K562 (cell line): Measurements from ENCODE around the gene IMMP2L. TPM values are rescaled to one million over a fixed set of nuclear protein-coding genes. Genes with fewer than 3 reads are reported as not detected.

ENCODE experiments used
- ATAC-seq: fragments of 200-7000 bp; cut with Tn5 transposase; 3 replicates; pipeline ENCODE4 v1.9.1; 2020; ENCODE audit warnings: moderate library complexity
- BruUV-seq: library from RNA; stranded (reverse); fragments of 400-500 nt; replicated peaks from 2 replicates; lab custom pipeline; 2021; lab: Mats Ljungman, UMichigan
- CTCF ChIA-PET: fragments of 300-600 bp; formaldehyde crosslinking; extraction: SDS; loops from one replicate; lab custom pipeline; 2021; ENCODE audit warnings: low intra/inter-chr PET ratio; lab: Yijun Ruan, JAX
- POLR2A ChIA-PET: fragments of 300-600, 350-650 bp; sonication (Branson Sonifier 250); formaldehyde crosslinking; extraction: SDS; loops from one replicate; lab custom pipeline; 2021; ENCODE audit warnings: antibody characterized with exemption, inconsistent platforms; lab: Yijun Ruan, JAX
- DNase-seq, 4 experiments: peaks; one replicate each; pipeline versions ENCODE4 v3.0.0 to v3.0.0-alpha.2; 2011 to 2018; ENCODE audit warnings: low spot score in 3 of 4, mixed read lengths in 3 of 4; ENCODE audit errors: extremely low read depth in 1 of 4
- FAIRE-seq: peaks from 2 replicates; lab custom pipeline; 2011; peaks lifted over from hg19 to GRCh38; lab: Jason Lieb, UNC
- H2AFZ ChIP-seq: 2 replicates; pipeline ENCODE4 v1.6.0; 2011; ENCODE audit warnings: low read depth, low read length, control low read depth, inconsistent platforms
- H3K27ac ChIP-seq: fragments of 200-600 bp; 3 replicates; pipeline ENCODE4 v1.8.0; 2011; ENCODE audit warnings: low read depth, mild to moderate bottlenecking, control low read depth, inconsistent platforms, low read length, moderate library complexity, mixed read lengths; ENCODE audit errors: extremely low read depth
- H3K27me3 ChIP-seq, 2 experiments: fragments of 300-600 bp in 1 of 2; 2 replicates in 1 of 2; 3 replicates in 1 of 2; pipeline versions ENCODE4 v1.6.0 to v1.8.0; 2011; ENCODE audit warnings: inconsistent platforms in 2 of 2, low read length in 2 of 2, mild to moderate bottlenecking in 1 of 2, mixed read lengths in 1 of 2, moderate library complexity in 1 of 2; ENCODE audit not compliant: control insufficient read depth in 2 of 2, insufficient read depth in 2 of 2
- H3K36me3 ChIP-seq: fragments of 300-600 bp; 3 replicates; pipeline ENCODE4 v1.8.0; 2011; ENCODE audit warnings: mild to moderate bottlenecking, low read length, inconsistent platforms; ENCODE audit not compliant: control insufficient read depth, insufficient read depth
- H3K4me1 ChIP-seq, 2 experiments: fragments of 200-600 bp in 1 of 2; replicated peaks in 1 of 2; 2 replicates in 1 of 2; 3 replicates in 1 of 2; pipeline versions ENCODE4 v1.5.1 to v1.8.0; 2011; ENCODE audit warnings: inconsistent platforms in 2 of 2, low read length in 2 of 2, mild to moderate bottlenecking in 1 of 2, mixed read lengths in 1 of 2, moderate library complexity in 1 of 2; ENCODE audit not compliant: control insufficient read depth in 2 of 2, insufficient read depth in 2 of 2
- H3K4me2 ChIP-seq: 2 replicates; pipeline ENCODE4 v1.6.1; 2011; ENCODE audit warnings: low read length, control low read depth, inconsistent platforms, mixed read lengths; ENCODE audit not compliant: insufficient read depth
- H3K4me3 ChIP-seq: fragments of 200-600 bp; sonication (generic), shearing (Covaris generic); 2 replicates; pipeline ENCODE4 v1.5.1; 2016; ENCODE audit warnings: control low read depth, inconsistent platforms
- H3K79me2 ChIP-seq: fragments of 200-600 bp; 3 replicates; pipeline ENCODE4 v1.8.0; 2011; ENCODE audit warnings: low read length, inconsistent platforms; ENCODE audit not compliant: control insufficient read depth, insufficient read depth
- H3K9ac ChIP-seq, 2 experiments: 2 replicates each; pipeline versions ENCODE4 v1.6.0 to v1.6.1; 2011; ENCODE audit warnings: low read depth in 2 of 2, low read length in 2 of 2, control low read depth in 1 of 2, inconsistent platforms in 1 of 2, mild to moderate bottlenecking in 1 of 2, mixed read lengths in 1 of 2; ENCODE audit not compliant: insufficient read depth in 1 of 2
- H3K9me1 ChIP-seq: one replicate; pipeline ENCODE4 v1.6.0; 2011; ENCODE audit warnings: inconsistent platforms, mild to moderate bottlenecking, low read length, moderate library complexity; ENCODE audit not compliant: control insufficient read depth, insufficient read depth
- H3K9me3 ChIP-seq: replicated peaks from 2 replicates; pipeline ENCODE4 v1.5.1; 2011; ENCODE audit warnings: low read depth, low read length, inconsistent platforms; ENCODE audit not compliant: control insufficient read depth, insufficient read depth
- H4K20me1 ChIP-seq: replicated peaks from 2 replicates; pipeline ENCODE4 v1.6.1; 2011; ENCODE audit warnings: low read length, inconsistent platforms, mixed read lengths; ENCODE audit not compliant: control insufficient read depth, insufficient read depth
- ADNP ChIP-seq: fragments of 200-800 bp; sonication (Bioruptor generic); IDR thresholded peaks from 2 replicates; pipeline ENCODE4 v1.6.1; 2016; ENCODE audit warnings: missing genetic modification characterization, missing compliant biosample characterization
- FOXK2 ChIP-seq, 2 experiments: fragments of 450-650 bp; IDR thresholded peaks in 1 of 2; conservative IDR thresholded peaks in 1 of 2; 2 replicates each; pipeline ENCODE4 v1.6.1; 2016; ENCODE audit warnings: low read depth in 2 of 2, mild to moderate bottlenecking in 1 of 2
- MED1 ChIP-seq: sonication (generic); formaldehyde crosslinking; IDR thresholded peaks from 2 replicates; pipeline ENCODE4 v1.8.1; 2023; ENCODE audit warnings: missing genetic modification reagents, borderline replicate concordance
- MEIS2 ChIP-seq: fragments of 450-650 bp; IDR thresholded peaks from 2 replicates; pipeline ENCODE4 v1.6.1; 2014; ENCODE audit warnings: mild to moderate bottlenecking; ENCODE audit not compliant: partially characterized antibody
- PHB2 ChIP-seq: fragments of 450-650 bp; IDR thresholded peaks from 2 replicates; pipeline ENCODE4 v1.6.1; 2017; ENCODE audit warnings: low read depth
- SP1 ChIP-seq: sonication (generic); formaldehyde crosslinking; IDR thresholded peaks from 2 replicates; pipeline ENCODE4 v1.8.1; 2022; ENCODE audit warnings: mild to moderate bottlenecking, missing genetic modification reagents
- TGIF2 ChIP-seq: sonication (generic); formaldehyde crosslinking; IDR thresholded peaks from 2 replicates; pipeline ENCODE4 v1.8.1; 2022; ENCODE audit warnings: mild to moderate bottlenecking, missing genetic modification reagents, moderate library complexity
- ZNF445 ChIP-seq: fragments of 250-450 bp; sonication (Bioruptor Pico); IDR thresholded peaks from 2 replicates; pipeline ENCODE4 v1.4.0; 2020; ENCODE audit warnings: low read depth, mild to moderate bottlenecking, moderate library complexity
- ZNF766 ChIP-seq: fragments of 200-800 bp; sonication (Bioruptor generic); conservative IDR thresholded peaks from 2 replicates; pipeline ENCODE4 v1.6.1; 2016; ENCODE audit warnings: missing genetic modification characterization, missing compliant biosample characterization
- ZSCAN29 ChIP-seq: fragments of 450-650 bp; IDR thresholded peaks from 2 replicates; pipeline ENCODE4 v1.6.1; 2017
- WGBS: fragments of 100-300 bp; shearing (Covaris generic); methylation state at CpG from one replicate; pipeline ENCODE4 v1.1.6; 2016; ENCODE audit warnings: low coverage, mixed read lengths; ENCODE audit not compliant: insufficient coverage; ENCODE audit errors: missing lambda C conversion rate; 5-methylcytosine and 5-hydroxymethylcytosine counted together
- in situ Hi-C: fragments of 300-500 bp; cut with MboI; formaldehyde crosslinking; loops from 4 replicates; pipeline ENCODE4 v1.15.0; 2018; ENCODE audit warnings: inconsistent platforms, mixed read lengths
- intact Hi-C: fragments of 100-400 bp; cut with micrococcal nuclease; formaldehyde crosslinking; loops from 2 replicates; pipeline ENCODE4 v1.14.2; 2022
- polyA plus RNA-seq, 8 experiments: library from polyadenylated mRNA; depleted of rRNA in 4 of 8; stranded (reverse) in 5 of 8; unstranded in 3 of 8; fragments of >200 nt; fragmentation: Nextera tagmentation in 2 of 8; fragmentation: Illumina TruSeq in 1 of 8; extraction: Ambion mirVana in 2 of 8; extraction: Trizol in 1 of 8; gene quantifications; 2 replicates each; pipeline versions ENCODE4 v1.2.1 to v1.2.3, GENCODE V29; 2011 to 2014; ENCODE audit warnings: inconsistent platforms in 1 of 8, missing spikeins in 1 of 8
- total RNA-seq, 7 experiments: library from RNA; depleted of rRNA in 6 of 7; stranded (reverse); fragments of >200 nt in 6 of 7; fragmentation: Illumina TruSeq in 2 of 7; extraction: Trizol in 2 of 7; gene quantifications; 2 replicates each; pipeline versions ENCODE4 v1.2.1 to v1.2.3, GENCODE V29; 2011 to 2021; ENCODE audit warnings: low replicate concordance in 1 of 7
- TF ChIP-seq, protein P1 (sequence below): sonication (generic); formaldehyde crosslinking; IDR thresholded peaks from 2 replicates; pipeline ENCODE4 v1.8.0; 2022; ENCODE audit warnings: missing genetic modification reagents, mild to moderate bottlenecking, borderline replicate concordance
- TF ChIP-seq, protein P2 (sequence below): sonication (generic); formaldehyde crosslinking; IDR thresholded peaks from 2 replicates; pipeline ENCODE4 v1.9.0; 2022; ENCODE audit warnings: mild to moderate bottlenecking, missing genetic modification reagents
- TF ChIP-seq, protein P3 (sequence below): fragments of 200-800 bp; sonication (Bioruptor generic); IDR thresholded peaks from 2 replicates; pipeline ENCODE4 v1.6.1; 2017; ENCODE audit warnings: missing genetic modification characterization, missing compliant biosample characterization
- TF ChIP-seq, protein P4 (sequence below): sonication (generic); formaldehyde crosslinking; IDR thresholded peaks from 2 replicates; pipeline ENCODE4 v1.8.0; 2022; ENCODE audit warnings: mild to moderate bottlenecking, missing genetic modification reagents, borderline replicate concordance
- TF ChIP-seq, protein P5 (sequence below): fragments of 250-450 bp; sonication (Bioruptor Pico); IDR thresholded peaks from 2 replicates; pipeline ENCODE4 v1.5.0; 2022; ENCODE audit warnings: mild to moderate bottlenecking

IMMP2L gene
- total and polyA plus RNA-seq, 9 of the 15 experiments (the other 6 are each of a cell fraction or from before 2014, with no cell fraction given), result 29.7 to 116 (median 53.0) TPM

DNA sequence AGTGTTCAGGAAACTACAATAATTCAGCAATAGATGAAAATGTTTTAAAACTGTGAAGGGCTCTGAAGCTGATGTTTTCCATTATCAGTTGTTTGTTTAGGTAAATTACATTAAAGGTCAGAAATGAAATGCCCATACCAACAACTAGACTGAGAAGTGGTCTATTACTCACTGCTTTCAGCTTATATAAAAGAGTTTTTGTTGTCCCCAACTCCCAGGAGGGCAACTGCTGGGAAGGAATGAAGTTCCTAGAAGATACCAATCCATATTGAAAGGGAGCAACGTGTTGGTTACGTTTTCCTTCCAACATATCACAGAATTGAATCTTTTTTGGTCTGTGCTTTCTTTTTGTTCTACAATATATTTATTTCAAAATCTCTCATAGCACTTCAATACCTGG, 802.0 kb downstream of the IMMP2L start:
- DNase-seq, result no peak
- H3K27ac ChIP-seq, result no peak overlapping the region
- H3K27me3 ChIP-seq, result no peaks in the 10 kb centered on the region
- H3K9me1 ChIP-seq, result no peaks in the 10 kb centered on the region
- in situ Hi-C loops (no loop called here), intact Hi-C loops (no loop called here)
- H3K79me2 ChIP-seq, result no peaks in the 10 kb centered on the region
- H3K36me3 ChIP-seq, result no peaks in the 10 kb centered on the region
- POLR2A ChIA-PET, result interaction anchor here (0.6 to 1.2 kb wide), 2 partner anchors 10 to 154 kb away, joined by 3 read pairs; no protein-coding TSS in a partner anchor
- no peak for FAIRE-seq
- no peak overlapping the region for H3K9ac ChIP-seq
- no peaks in the 10 kb centered on the region for H4K20me1 ChIP-seq
- no peaks in the 10 kb centered on the region for H3K9me3 ChIP-seq
- no peak for ATAC-seq
- H3K4me3 ChIP-seq, result no peak overlapping the region
- no TSS peak for BruUV-seq
- 18% methylated on average over 2 of the region's 2 CpGs for WGBS
- CTCF ChIA-PET, result no interaction called here
- TF ChIP-seq ZSCAN29 (no peak), PHB2 (no peak), SP1 (no peak), ZNF445 (CRISPR knock-in tag) (no peak), ZNF766 (CRISPR knock-in tag) (no peak), ADNP (tag) (no peak), TGIF2 (no peak), MEIS2 (no peak), FOXK2 (conservative IDR thresholded peaks at IDR 0.05 in 1 of 2, IDR thresholded peaks at IDR 0.05 in 1 of 2; ENCODE audit: low read depth in 2 of 2) (no peak), MED1 (CRISPR knock-in tag) (no peak)
- TF ChIP-seq, protein P1, sequence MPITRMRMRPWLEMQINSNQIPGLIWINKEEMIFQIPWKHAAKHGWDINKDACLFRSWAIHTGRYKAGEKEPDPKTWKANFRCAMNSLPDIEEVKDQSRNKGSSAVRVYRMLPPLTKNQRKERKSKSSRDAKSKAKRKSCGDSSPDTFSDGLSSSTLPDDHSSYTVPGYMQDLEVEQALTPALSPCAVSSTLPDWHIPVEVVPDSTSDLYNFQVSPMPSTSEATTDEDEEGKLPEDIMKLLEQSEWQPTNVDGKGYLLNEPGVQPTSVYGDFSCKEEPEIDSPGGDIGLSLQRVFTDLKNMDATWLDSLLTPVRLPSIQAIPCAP (CRISPR knock-in tag), result no peak
- TF ChIP-seq, protein P2, sequence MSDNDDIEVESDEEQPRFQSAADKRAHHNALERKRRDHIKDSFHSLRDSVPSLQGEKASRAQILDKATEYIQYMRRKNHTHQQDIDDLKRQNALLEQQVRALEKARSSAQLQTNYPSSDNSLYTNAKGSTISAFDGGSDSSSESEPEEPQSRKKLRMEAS (CRISPR knock-in tag), result no peak
- TF ChIP-seq, protein P3, sequence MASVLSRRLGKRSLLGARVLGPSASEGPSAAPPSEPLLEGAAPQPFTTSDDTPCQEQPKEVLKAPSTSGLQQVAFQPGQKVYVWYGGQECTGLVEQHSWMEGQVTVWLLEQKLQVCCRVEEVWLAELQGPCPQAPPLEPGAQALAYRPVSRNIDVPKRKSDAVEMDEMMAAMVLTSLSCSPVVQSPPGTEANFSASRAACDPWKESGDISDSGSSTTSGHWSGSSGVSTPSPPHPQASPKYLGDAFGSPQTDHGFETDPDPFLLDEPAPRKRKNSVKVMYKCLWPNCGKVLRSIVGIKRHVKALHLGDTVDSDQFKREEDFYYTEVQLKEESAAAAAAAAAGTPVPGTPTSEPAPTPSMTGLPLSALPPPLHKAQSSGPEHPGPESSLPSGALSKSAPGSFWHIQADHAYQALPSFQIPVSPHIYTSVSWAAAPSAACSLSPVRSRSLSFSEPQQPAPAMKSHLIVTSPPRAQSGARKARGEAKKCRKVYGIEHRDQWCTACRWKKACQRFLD (CRISPR knock-in tag), result no peak
- TF ChIP-seq, protein P4, sequence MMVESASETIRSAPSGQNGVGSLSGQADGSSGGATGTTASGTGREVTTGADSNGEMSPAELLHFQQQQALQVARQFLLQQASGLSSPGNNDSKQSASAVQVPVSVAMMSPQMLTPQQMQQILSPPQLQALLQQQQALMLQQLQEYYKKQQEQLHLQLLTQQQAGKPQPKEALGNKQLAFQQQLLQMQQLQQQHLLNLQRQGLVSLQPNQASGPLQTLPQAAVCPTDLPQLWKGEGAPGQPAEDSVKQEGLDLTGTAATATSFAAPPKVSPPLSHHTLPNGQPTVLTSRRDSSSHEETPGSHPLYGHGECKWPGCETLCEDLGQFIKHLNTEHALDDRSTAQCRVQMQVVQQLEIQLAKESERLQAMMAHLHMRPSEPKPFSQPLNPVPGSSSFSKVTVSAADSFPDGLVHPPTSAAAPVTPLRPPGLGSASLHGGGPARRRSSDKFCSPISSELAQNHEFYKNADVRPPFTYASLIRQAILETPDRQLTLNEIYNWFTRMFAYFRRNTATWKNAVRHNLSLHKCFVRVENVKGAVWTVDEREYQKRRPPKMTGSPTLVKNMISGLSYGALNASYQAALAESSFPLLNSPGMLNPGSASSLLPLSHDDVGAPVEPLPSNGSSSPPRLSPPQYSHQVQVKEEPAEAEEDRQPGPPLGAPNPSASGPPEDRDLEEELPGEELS (CRISPR knock-in tag), result no peak
- TF ChIP-seq, protein P5, sequence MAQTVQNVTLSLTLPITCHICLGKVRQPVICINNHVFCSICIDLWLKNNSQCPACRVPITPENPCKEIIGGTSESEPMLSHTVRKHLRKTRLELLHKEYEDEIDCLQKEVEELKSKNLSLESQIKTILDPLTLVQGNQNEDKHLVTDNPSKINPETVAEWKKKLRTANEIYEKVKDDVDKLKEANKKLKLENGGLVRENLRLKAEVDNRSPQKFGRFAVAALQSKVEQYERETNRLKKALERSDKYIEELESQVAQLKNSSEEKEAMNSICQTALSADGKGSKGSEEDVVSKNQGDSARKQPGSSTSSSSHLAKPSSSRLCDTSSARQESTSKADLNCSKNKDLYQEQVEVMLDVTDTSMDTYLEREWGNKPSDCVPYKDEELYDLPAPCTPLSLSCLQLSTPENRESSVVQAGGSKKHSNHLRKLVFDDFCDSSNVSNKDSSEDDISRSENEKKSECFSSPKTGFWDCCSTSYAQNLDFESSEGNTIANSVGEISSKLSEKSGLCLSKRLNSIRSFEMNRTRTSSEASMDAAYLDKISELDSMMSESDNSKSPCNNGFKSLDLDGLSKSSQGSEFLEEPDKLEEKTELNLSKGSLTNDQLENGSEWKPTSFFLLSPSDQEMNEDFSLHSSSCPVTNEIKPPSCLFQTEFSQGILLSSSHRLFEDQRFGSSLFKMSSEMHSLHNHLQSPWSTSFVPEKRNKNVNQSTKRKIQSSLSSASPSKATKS (CRISPR knock-in tag), result no peak
- H3K4me1 ChIP-seq, result peaks cover 0 to 4% of the 10 kb centered on the region in 2 experiments; a peak in 2 of 5 replicates
- no peak overlapping the region for H3K4me2 ChIP-seq
- no peak overlapping the region for H2AFZ ChIP-seq
